Measurements from ENCODE around the gene SSTR3.
"Not testable (repeated sequence)": the region's sequence is repeated elsewhere in the genome, so short reads cannot be mapped to it uniquely, and the experiment has no call there.

Gene SSTR3

GRCh38 chr22:37178350-37179125 is 33.7 kb downstream of the SSTR3 start:
- no peak for DNase-seq

- DNase-seq, result no peak
Observed at GRCh38 chr22:37177755-37178154, 34.5 kb downstream of the SSTR3 start.

GRCh38 chr22:37177221-37177620 is 35.1 kb downstream of the SSTR3 start:
- DNase-seq, result no peak

GRCh38 chr22:37176464-37177061 is 35.7 kb downstream of the SSTR3 start:
- DNase-seq, result no peak

GRCh38 chr22:37175414-37176281 is 36.6 kb downstream of the SSTR3 start:
- no peak for DNase-seq

GRCh38 chr22:37174964-37175363 is 37.3 kb downstream of the SSTR3 start:
- no peak for DNase-seq

GRCh38 chr22:37173709-37174108 is 38.6 kb downstream of the SSTR3 start:
- DNase-seq, result no peak

- no peak for DNase-seq
Observed at GRCh38 chr22:37172266-37173245, 39.7 kb downstream of the SSTR3 start.

- no peak for DNase-seq
Observed at GRCh38 chr22:37171662-37172061, 40.6 kb downstream of the SSTR3 start.

- DNase-seq, result not testable (repeated sequence)
Observed at GRCh38 chr22:37170689-37171405, 41.4 kb downstream of the SSTR3 start.

GRCh38 chr22:37169947-37170688 is 42.2 kb downstream of the SSTR3 start:
- no peak for DNase-seq

- DNase-seq, result no peak
Observed at GRCh38 chr22:37169406-37169805, 42.9 kb downstream of the SSTR3 start.

GRCh38 chr22:37167981-37168647 is 44.2 kb downstream of the SSTR3 start:
- DNase-seq, result no peak

- DNase-seq, result no peak
Observed at GRCh38 chr22:37167176-37167980, 44.9 kb downstream of the SSTR3 start.

- DNase-seq, result no peak
Observed at GRCh38 chr22:37166675-37167066, 45.6 kb downstream of the SSTR3 start.

GRCh38 chr22:37165940-37166674 is 46.2 kb downstream of the SSTR3 start:
- DNase-seq, result no peak

- no peak for DNase-seq
Observed at GRCh38 chr22:37165066-37165465, 47.2 kb downstream of the SSTR3 start.

- DNase-seq, result no peak
Observed at GRCh38 chr22:37164505-37164887, 47.8 kb downstream of the SSTR3 start.
